HFF-Myc (cell line): ENCODE data around the gene ZBTB49.

Experiments used
- DNase-seq: peaks from one replicate; pipeline ENCODE4 v3.0.0-alpha.2; 2011; ENCODE audit warnings: low read depth; ENCODE audit errors: extremely low read depth
- H3K4me3 ChIP-seq: replicated peaks from 2 replicates; pipeline ENCODE4 v1.5.1; 2011; ENCODE audit warnings: low read depth, mild to moderate bottlenecking, control low read depth, low read length
- CTCF ChIP-seq: IDR thresholded peaks from 2 replicates; pipeline ENCODE4 v1.5.1; 2012; ENCODE audit warnings: mild to moderate bottlenecking, low read depth, low read length, control low read depth; ENCODE audit errors: missing control alignments

Gene ZBTB49

GRCh38 chr4:4315461-4316149 is 25.6 kb downstream of the ZBTB49 start:
- no peak overlapping the region for H3K4me3 ChIP-seq
- TF ChIP-seq CTCF = no peak
- no peak for DNase-seq

- H3K4me3 ChIP-seq = no peak overlapping the region
- DNase-seq = no peak
- TF ChIP-seq CTCF = no peak
These were observed 26.1 kb downstream of the ZBTB49 start for GRCh38 chr4:4316150-4316495.

GRCh38 chr4:4317496-4318232 is 27.6 kb downstream of the ZBTB49 start:
- no peak overlapping the region for H3K4me3 ChIP-seq
- no peak for DNase-seq
- TF ChIP-seq CTCF = no peak

- no peak overlapping the region for H3K4me3 ChIP-seq
- no peak for DNase-seq
- no peak for TF ChIP-seq CTCF
These were observed 30.5 kb downstream of the ZBTB49 start for GRCh38 chr4:4320528-4320927.

- no peak for TF ChIP-seq CTCF
- no peak overlapping the region for H3K4me3 ChIP-seq
- no peak for DNase-seq
These were observed 31.1 kb downstream of the ZBTB49 start for GRCh38 chr4:4320951-4321714.

GRCh38 chr4:4321951-4322688 is 32.1 kb downstream of the ZBTB49 start:
- no peak for DNase-seq
- TF ChIP-seq CTCF = no peak
- H3K4me3 ChIP-seq = no peak overlapping the region
